ENCODE measurements around the gene PPP2R3B.

DNA sequence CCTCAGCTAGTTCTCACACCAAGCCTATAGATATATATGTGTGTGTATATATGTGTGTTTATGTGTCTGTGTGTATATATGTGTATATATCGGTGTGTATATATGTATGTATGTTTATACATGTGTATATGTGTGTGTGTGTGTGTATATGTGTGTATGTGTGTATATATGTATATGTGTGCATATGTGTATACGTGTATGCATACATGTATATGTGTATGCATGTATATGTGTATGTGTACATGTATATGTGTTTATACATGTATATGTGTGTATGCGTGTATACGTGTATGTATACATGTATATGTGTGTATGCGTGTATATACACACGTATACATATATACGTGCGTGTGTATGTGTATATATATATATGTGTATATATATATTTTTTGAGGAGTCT is 86.4 kb downstream of the PPP2R3B start:
- TF ChIP-seq, protein P1, sequence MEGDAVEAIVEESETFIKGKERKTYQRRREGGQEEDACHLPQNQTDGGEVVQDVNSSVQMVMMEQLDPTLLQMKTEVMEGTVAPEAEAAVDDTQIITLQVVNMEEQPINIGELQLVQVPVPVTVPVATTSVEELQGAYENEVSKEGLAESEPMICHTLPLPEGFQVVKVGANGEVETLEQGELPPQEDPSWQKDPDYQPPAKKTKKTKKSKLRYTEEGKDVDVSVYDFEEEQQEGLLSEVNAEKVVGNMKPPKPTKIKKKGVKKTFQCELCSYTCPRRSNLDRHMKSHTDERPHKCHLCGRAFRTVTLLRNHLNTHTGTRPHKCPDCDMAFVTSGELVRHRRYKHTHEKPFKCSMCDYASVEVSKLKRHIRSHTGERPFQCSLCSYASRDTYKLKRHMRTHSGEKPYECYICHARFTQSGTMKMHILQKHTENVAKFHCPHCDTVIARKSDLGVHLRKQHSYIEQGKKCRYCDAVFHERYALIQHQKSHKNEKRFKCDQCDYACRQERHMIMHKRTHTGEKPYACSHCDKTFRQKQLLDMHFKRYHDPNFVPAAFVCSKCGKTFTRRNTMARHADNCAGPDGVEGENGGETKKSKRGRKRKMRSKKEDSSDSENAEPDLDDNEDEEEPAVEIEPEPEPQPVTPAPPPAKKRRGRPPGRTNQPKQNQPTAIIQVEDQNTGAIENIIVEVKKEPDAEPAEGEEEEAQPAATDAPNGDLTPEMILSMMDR (IDR thresholded peaks at IDR 0.05): no peak
- no peak for TF ChIP-seq POLR2A (IDR thresholded peaks at IDR 0.05)
